Left lung (tissue), 10 donors: ENCODE data around the gene NMD3. TPM values are rescaled to one million over a fixed set of nuclear protein-coding genes. Genes with fewer than 3 reads are reported as not detected.
A peak's percentile ranks its signal among the peaks of the same experiment; 100 is the strongest.

Experiments
- ATAC-seq: fragments of 200-7000 bp; cut with Tn5 transposase; one replicate; pipeline ENCODE4 v1.9.1; 2020; ENCODE audit warnings: moderate library complexity
- DNase-seq, 4 donors: peaks; one replicate each; pipeline ENCODE4 v3.0.0-alpha.2; 2013 to 2020
- H3K27ac ChIP-seq, 2 donors: fragments of 200-600 bp; sonication (generic) in 1 of 2; one replicate each; pipeline versions ENCODE4 v1.5.0 to v1.8.0; 2020 to 2021
- H3K27me3 ChIP-seq, 2 donors: fragments of 200-600 bp; sonication (generic) in 1 of 2; one replicate each; pipeline versions ENCODE4 v1.5.0 to v1.8.0; 2020 to 2021
- H3K36me3 ChIP-seq, 2 donors: fragments of 200-600 bp; sonication (generic) in 1 of 2; one replicate each; pipeline versions ENCODE4 v1.5.0 to v1.8.0; 2020 to 2021
- H3K4me1 ChIP-seq, 2 donors: fragments of 200-600 bp; one replicate each; pipeline ENCODE4 v1.8.0; 2021
- H3K4me3 ChIP-seq, 2 donors: fragments of 200-600 bp; sonication (generic) in 1 of 2; one replicate each; pipeline versions ENCODE4 v1.5.0 to v1.8.0; 2020 to 2021; ENCODE audit warnings: mild to moderate bottlenecking in 1 of 2
- H3K9me3 ChIP-seq, 2 donors: fragments of 200-600 bp; sonication (generic) in 1 of 2; one replicate each; pipeline versions ENCODE4 v1.5.0 to v1.8.0; 2020 to 2021
- intact Hi-C, 2 donors: fragments of 100-400 bp; cut with DNase I; formaldehyde crosslinking; loops; one replicate each; pipeline versions ENCODE4 v1.11.2 to v1.14.2; 2022
- polyA plus RNA-seq, 6 donors: library from polyadenylated mRNA; unstranded; fragments of 120-200 nt; gene quantifications; one replicate each; pipeline ENCODE4 v1.2.1, GENCODE V29; 2013; ENCODE audit not compliant: insufficient read length in 6 of 6
- total RNA-seq, 2 donors: library from RNA; stranded (reverse); fragmentation: NEBNext Ultra II Directional; extraction: Animal tissue kit (Norgen Biotek cat#: 25700); gene quantifications; one replicate each; pipeline ENCODE4 v1.2.1, GENCODE V29; 2021
- TF ChIP-seq, protein P1 (sequence below), 2 donors: fragments of 200-600 bp; sonication (generic) in 1 of 2; IDR thresholded peaks; one replicate each; pipeline versions ENCODE4 v1.5.0 to v1.8.0; 2021; ENCODE audit warnings: antibody characterized with exemption in 2 of 2
- donor health status: DM: no; HTN: yes; CAD: no.
- donor health status: DM: no; HTN: no; CAD: no.

Gene NMD3
- total and polyA plus RNA-seq, 8 donors, result 44.8 to 62.2 (median 51.9) TPM

DNA sequence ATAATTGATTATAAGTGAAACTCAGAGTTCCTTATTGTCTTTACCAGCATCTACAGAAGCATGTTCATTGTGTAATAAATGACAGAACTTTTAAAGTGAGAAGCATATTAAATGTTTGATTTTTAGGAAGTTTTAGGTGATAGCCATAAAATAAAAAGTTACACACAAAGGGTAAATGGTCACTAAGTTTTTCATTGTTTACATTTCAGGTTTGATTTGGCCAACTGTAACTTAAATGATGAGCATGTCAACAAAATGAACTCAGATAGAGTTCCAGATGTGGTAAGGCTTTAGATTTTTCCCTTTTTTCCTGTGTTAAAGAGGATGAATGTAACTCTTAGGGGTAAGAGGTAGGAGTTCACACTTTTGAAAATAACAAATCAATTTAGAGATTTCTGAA is 25.9 kb downstream of the NMD3 start:
- no peak overlapping the region for H3K4me3 ChIP-seq
- H3K27ac ChIP-seq, result no peak overlapping the region
- no peak for DNase-seq
- no peak for ATAC-seq
- no peaks in the 10 kb centered on the region for H3K27me3 ChIP-seq
- peaks cover 3 to 91% of the 10 kb centered on the region in 2 donors for H3K36me3 ChIP-seq
- TF ChIP-seq, protein P1, sequence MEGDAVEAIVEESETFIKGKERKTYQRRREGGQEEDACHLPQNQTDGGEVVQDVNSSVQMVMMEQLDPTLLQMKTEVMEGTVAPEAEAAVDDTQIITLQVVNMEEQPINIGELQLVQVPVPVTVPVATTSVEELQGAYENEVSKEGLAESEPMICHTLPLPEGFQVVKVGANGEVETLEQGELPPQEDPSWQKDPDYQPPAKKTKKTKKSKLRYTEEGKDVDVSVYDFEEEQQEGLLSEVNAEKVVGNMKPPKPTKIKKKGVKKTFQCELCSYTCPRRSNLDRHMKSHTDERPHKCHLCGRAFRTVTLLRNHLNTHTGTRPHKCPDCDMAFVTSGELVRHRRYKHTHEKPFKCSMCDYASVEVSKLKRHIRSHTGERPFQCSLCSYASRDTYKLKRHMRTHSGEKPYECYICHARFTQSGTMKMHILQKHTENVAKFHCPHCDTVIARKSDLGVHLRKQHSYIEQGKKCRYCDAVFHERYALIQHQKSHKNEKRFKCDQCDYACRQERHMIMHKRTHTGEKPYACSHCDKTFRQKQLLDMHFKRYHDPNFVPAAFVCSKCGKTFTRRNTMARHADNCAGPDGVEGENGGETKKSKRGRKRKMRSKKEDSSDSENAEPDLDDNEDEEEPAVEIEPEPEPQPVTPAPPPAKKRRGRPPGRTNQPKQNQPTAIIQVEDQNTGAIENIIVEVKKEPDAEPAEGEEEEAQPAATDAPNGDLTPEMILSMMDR (IDR thresholded peaks at IDR 0.05), result no peak
- intact Hi-C loops, result no loop called here
- H3K4me1 ChIP-seq, result no peaks in the 10 kb centered on the region
- no peaks in the 10 kb centered on the region for H3K9me3 ChIP-seq

DNA sequence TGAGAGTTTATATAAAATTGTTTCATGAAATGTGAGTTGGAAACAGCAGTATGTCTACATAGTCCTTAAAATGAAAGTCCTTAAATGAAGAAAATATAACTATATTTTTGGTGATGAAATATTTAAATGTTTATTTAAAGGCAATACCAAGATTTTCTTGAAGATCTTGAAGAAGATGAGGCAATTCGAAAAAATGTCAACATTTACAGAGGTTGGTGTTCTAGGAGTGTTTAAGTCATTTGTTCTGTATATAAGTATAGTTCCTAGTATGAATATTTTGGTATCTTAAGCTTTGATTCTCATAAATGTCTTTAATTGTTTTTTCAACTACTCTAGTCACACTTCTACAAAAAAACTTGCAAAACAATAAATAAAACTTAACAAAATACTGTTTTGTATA is 29.0 kb downstream of the NMD3 start:
- Histone ChIP-seq H3K27me3 (no peaks in the 10 kb centered on the region), H3K4me3 (no peak overlapping the region), H3K4me1 (no peaks in the 10 kb centered on the region), H3K36me3 (peaks cover 3 to 92% of the 10 kb centered on the region in 2 donors), H3K27ac (no peak overlapping the region), H3K9me3 (no peaks in the 10 kb centered on the region)
- intact Hi-C loops, result no loop called here
- DNase-seq (no peak), ATAC-seq (no peak)
- TF ChIP-seq, protein P1 (IDR thresholded peaks at IDR 0.05), result no peak

DNA sequence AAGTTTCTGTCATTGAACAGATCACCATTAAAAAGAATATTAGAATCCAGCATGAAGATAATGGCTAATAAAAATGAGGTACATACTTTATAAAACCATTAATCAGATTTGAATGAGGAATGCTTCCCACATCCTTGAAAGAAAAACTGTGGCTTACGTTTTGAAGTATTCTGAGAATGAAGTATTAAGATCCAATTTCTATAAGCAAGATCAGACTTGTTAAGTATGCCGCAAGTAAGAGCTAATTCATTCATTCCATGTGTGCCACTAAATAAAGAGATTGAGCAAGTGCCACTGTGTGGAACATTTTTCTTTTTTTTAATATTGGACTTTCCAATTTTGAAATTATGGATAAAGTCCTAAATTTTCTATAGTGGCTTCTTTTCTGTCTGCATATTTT is 30.6 kb downstream of the NMD3 start:
- DNase-seq, result no peak

DNA sequence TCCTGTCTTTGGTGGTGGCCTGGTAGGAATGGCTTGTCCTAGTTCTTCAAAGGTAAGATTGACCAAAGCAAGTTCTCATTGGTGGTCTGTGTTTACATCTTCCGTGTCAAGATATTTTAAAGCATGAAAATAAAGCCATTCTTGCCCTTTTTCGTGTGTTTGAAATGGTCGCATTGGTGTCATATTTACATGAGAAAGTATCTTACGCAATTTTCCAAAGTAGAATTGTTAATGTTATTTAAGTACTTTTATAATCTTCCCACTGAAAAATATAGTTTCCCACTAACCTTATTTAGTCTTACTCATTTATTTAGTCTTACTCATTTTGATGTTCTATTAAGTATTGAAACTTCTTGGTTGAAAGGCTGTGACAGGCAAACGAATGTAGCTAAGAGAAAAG is 31.0 kb downstream of the NMD3 start:
- H3K4me3 ChIP-seq, result no peak overlapping the region
- DNase-seq (no peak), ATAC-seq (no peak)
- H3K9me3 ChIP-seq, result no peaks in the 10 kb centered on the region
- peaks cover 3 to 90% of the 10 kb centered on the region in 2 donors for H3K36me3 ChIP-seq
- no peaks in the 10 kb centered on the region for H3K4me1 ChIP-seq
- intact Hi-C loops, result no loop called here
- no peak overlapping the region for H3K27ac ChIP-seq
- TF ChIP-seq, protein P1 (IDR thresholded peaks at IDR 0.05), result no peak
- no peaks in the 10 kb centered on the region for H3K27me3 ChIP-seq

More for the DNA sequence above, 30.6 kb downstream of the NMD3 start:
- ATAC-seq, result no peak
- Histone ChIP-seq H3K9me3 (no peaks in the 10 kb centered on the region), H3K4me1 (no peaks in the 10 kb centered on the region), H3K36me3 (peaks cover 3 to 90% of the 10 kb centered on the region in 2 donors), H3K27me3 (no peaks in the 10 kb centered on the region), H3K4me3 (no peak overlapping the region), H3K27ac (no peak overlapping the region)
- intact Hi-C loops, result no loop called here
- TF ChIP-seq, protein P1 (IDR thresholded peaks at IDR 0.05), result no peak

DNA sequence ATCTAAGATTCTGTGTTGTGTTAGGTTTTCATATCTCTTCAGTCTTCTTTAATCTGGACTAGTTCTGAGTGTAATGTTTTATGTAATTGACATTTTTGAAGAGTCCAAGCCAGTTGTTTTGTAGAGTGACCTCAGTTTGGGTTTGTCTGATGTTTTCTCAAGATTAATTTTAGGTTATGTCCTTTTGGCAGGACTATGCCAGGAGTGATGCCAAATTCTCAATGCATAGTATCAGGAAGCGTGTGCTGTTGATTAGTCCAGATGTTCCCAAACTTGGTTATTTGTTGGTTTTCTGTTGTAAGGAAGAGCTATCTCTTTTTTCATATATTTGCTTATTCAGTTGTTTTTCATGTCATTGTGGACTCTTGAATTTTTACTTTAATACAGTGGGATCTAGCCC is 32.6 kb downstream of the NMD3 start:
- ATAC-seq, result no peak
- intact Hi-C loops, result no loop called here
- TF ChIP-seq, protein P1 (IDR thresholded peaks at IDR 0.05), result no peak
- Histone ChIP-seq H3K36me3 (peaks cover 3 to 86% of the 10 kb centered on the region in 2 donors), H3K27ac (no peak overlapping the region), H3K4me1 (no peaks in the 10 kb centered on the region), H3K27me3 (no peaks in the 10 kb centered on the region), H3K9me3 (no peaks in the 10 kb centered on the region), H3K4me3 (no peak overlapping the region)
- DNase-seq, result peak in 1 of 4 donors; percentile 26
